ENCODE measurements around the gene RERE.
"Not testable (repeated sequence)": the region's sequence is repeated elsewhere in the genome, so short reads cannot be mapped to it uniquely, and the experiment has no call there.

RERE gene

DNA sequence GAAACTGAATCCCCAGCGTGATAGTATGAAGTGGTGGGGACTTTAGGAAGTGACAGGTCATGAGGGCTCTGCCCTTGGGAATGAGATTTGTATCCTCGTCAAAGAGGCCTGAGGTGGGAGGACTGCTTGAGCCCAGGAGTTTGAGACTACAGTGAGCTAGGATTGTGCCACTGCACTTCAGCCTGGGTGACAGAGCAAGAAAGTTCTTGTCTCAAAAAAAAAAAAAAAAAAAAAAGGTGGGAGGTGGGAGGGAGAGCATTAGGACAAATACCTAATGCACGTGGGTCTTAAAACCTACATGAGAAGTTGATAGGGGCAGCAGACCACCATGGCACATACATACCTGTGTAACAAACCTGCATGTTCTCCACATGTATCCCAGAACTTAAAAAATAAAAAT, 24.0 kb upstream of the RERE start:
- no peak for DNase-seq

DNA sequence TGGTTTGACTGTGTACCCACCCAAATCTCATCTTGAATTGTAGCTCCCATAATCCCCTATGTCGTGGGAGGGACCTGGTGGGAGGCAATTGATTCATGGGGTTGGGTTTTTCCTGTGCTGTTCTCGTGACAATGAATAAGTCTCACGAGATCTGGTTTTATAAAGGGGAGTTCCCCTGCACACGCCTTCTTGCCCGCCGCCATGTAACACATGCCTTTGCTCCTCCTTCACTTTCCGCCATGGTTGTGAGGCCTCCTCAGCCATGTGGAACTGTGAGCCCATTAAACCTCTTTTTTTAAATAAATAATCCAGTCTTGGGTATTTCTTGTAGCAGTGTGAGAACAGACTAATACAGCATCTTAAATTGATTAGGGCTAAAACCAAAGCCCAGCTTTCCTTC, 22.6 kb upstream of the RERE start:
- no peak for DNase-seq

DNA sequence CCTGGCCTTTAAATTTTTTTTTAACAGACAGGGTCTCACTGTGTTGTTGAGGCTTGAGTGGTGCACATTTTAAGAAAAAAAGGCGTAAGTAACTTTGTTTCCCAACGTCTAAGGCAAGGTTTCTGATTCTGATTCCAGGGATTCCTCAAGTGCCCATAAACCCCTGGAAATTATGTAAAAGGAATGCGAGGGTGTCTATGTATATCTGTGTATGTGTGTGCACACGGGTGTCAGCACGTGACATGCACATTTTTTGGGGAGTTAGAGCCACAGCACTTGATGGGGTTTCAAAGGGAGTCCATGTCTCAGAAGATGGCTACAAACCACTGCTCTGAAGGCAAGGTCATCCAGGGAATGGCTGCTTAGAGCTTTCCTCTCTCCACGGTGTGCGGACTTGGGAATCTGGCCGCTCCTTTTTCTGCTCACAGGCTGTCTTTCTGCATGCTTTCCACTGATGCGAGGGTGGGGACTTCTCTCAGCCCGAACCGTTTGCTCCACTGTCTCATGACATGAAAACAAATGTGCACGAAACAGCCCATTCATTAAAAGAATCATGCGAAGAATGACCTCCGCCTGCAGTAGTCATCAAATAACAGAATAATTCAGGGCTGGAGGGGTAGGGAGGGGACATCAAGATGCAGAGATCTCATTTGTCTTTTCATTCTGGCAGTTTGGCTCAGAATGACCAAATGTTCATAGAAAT, 18.7 kb upstream of the RERE start:
- DNase-seq, result no peak

DNA sequence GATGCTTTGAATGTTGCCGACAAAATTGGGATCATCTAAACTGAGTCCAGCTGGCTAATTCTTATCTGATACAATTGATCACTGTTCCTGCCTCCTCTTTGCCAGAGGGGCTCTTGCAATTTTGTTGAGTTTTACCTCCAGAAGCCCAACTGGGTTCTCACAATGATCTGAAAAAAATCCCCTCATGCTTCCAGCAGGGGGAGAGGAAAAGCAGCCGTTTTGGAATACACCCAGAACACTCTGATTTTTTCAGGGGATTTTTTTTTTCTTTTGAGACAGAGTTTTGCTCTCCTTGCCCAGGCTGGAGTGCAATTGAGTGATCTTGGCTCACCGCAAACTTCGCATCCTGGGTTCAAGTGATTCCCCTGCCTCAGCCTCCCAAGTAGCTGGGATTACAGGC, 13.9 kb upstream of the RERE start:
- no peak for DNase-seq

DNA sequence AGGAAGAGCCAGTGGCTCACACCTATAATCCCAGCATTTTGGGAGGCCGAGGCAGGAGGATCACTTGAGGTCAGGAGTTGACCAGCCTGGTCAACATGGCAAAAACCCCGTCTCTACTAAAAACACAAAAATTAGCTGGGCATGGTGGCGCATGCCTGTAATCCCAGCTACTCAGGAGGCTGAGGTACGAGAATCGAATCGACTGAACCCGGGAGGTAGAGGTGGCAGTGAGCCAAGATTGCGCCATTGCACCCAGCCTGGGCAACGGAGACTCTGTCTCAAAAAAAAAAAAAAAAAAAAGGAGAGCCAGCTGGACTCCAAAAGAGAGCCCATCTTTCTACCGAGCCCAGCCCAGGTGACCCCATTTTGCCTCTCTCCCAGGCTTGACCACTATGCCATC, 13.3 kb upstream of the RERE start:
- not testable (repeated sequence) for DNase-seq

DNA sequence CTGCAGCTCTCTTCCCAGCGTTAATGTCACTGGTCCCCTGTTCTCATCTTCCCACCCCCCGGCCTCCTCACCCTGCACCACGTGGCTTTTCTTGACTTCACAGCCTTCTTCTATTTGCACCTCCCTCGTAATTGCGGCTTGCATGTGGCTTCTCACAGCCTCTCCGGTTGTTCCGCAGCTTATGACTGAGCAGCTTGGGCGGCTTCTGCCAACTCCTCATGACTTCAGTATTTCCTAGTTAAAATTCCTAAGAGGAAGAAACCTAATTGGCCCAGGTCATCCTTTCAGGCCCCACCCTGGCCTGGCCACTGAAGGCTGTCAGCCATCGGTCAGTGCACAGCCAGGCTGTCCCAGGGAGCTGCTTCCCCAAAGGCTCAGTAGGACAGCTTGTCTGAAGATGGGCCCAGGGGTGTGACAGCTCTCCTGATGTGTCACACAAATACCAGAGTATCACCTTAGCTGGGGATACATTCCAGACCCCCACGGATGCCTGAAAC, 8.6 kb upstream of the RERE start:
- no peak for DNase-seq

DNA sequence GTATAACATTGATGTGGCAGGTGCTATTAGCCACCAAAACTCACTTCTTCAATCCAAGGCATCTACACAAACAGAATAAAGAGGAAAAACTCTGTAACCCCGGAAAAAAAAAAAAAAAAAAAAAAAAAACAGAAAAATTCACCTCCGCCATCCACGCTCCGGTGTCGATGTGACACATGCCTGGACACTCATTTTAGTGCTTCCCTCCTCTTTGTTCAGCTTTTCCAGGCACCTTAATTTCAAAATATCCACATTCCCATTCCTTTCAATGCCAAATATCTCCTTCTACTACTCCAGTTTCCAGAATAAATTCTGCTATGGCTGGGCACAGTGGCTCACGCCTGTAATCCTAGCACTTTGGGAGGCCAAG, 5.8 kb upstream of the RERE start:
- DNase-seq, result no peak

DNA sequence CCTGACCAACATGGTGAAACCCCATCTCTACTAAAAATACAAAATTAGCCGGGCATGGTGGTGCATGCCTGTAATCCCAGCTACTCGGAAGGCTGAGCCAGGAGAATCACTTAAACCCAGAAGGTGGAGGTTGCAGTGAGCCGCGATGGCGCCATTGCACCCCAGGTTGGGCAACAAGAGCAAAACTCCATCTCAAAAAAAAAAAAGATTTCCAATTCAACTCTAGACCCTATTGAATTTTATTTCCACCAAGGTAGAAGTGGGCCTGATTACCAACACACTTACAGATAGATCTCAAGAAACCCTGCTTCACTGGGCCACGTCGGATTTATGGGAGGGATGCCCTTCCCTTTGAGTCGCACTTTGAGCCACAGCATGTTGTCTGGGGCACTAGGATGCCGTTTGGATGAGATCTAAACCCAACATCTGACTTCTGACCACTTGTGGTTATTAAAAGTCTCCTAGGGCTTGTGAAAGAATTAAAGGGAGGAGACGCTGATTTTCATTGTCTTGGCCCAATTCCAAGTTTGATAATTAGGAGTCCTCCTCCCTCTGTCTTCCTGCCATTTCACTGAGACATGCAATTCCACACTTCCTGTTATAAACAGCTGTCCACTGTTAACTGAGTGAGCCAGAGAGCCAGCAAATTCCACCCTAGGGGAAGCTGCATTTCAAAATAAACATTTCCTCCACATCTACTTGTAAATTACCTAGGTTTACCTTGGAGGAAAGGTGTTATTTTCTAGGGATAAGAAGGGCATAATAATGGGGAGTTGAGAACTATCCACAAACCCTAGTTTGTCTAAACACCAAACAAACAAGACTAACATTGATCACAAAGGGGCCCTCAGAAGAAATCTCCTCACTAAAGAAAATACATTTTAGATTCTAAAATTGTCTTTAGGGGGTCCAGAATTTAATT, 5.2 kb upstream of the RERE start:
- peak; percentile 89 for DNase-seq

DNA sequence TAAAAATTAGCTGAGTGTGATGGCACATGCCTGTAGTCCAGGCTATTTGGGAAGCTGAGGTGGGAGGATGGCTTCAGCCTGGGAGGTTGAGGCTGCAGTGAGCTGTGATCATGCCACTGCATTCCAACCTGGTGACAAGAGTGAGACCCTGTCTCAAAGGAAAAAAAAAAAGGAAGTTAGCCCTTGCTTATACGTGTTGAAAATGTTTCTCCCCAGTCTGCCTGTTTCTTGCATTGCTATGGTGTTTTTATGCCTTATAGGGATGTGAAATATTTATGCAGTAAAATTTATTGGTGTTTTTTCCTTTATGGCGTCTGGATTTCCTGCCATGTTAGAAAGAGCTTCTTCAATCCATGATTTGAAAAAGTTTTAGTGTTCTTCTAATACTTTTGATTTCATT, 3.6 kb upstream of the RERE start:
- DNase-seq, result no peak

DNA sequence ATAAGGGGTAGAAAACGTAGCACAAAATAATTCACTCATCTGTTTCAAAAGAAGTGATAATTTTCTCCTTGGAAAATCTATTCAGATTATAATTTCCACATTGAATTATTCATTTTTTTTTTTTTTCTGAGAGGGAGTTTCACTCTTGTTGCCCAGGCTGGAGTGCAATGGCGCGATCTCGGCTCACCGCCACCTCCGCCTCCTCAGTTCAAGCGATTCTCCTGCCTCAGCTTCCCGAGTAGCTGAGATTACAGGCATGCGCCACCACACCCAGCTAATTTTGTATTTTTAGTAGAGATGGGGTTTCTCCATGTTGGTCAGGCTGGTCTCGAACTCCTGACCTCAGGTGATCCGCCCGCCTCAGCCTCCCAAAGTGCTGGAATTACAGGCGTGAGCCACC, 1.3 kb upstream of the RERE start:
- not testable (repeated sequence) for DNase-seq

DNA sequence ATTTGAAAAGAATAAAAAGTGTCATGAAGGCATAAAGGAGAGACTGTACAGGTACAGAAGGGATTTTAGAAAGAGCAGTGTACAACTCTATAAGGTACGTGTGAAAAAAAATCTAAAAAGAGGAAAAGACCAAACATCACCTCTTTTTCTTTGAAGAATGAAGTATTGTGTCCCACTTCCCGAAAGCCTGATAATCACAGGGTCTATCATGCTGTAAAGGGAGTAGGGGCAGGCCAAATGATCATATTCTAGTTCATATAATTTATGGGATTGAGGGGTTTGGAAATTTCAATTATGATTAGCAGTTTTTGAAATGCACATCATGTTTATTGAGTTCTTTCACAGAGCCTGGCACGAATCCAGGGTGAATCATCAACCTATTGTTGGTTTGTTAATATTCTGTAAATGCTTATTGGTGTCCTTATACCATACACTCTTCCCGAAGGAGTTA, 910 bp upstream of the RERE start:
- peak; percentile 72 for DNase-seq

DNA sequence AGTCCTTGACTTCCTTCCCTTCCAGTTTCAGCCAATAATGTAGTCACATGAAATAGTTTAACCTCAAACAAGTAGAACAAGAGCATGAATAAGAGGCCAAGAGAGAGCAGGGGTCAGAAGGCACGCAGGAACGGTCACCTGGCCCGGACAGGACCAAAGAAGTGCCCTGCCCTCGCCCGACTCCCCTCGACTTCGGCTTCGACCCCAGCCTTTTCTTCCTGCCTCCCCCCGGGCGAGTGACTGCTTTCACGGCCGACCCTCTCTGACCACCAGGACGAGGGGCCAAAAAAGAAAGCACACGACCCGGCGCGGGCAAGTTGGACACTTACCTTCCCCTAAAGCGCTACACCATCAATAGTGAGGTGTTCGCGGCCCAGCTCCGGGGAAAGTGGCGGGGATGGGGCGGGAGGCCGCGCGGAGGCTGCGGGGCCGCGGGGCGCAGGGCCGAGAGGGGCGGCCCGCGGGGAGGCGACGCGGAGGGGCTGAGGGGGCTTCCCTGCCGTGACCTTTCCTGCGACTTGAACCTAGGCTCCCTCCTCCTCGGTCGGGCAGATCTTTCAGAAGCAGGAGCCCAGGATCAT, 519 bp downstream of the RERE start:
- no peak for DNase-seq

DNA sequence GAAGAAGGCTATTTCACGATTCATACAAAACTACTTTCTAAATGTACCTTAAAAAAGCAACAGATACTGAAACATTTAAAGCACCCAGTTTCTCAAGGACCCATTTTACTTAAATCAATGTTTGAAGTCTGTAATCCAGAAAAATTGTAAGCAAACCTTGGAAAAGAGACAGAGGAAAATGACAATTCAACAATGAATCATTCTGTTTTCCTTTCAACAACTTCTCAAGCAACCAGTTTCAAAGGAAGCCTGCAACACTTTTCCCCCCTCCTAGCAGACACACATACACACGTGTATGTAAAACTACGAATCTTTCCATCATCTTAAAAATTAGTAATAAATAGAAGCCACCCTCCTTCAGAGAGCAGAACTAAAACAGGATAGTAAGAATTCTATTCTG, 1.2 kb downstream of the RERE start:
- DNase-seq, result no peak

DNA sequence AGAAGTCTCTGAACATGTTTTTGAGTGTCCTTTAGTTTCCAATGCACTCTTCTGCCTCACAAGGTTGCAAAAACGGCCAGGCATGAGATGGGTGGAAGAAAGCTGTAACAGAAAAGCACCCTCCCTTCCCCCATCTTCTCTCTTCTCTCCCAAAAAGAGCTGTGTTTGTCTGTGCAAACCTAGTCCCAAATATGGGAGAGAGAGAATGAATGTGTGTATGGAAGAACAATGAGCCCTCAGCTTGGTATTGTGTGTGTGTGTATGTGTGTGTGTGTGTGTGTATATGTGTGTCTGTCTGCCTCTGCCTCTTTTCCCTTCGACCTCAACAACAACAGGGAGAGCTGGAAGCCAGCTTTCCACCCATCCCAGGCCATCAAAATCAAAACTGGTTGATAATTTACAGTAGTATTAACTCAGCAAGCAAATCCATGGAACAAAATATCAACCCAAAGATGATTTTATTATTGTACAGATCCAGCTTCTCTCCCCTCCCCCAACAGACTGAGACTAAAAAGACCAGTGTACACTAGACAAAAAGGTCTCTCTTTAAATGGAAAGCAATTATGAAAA, 1.8 kb downstream of the RERE start:
- DNase-seq, result no peak

DNA sequence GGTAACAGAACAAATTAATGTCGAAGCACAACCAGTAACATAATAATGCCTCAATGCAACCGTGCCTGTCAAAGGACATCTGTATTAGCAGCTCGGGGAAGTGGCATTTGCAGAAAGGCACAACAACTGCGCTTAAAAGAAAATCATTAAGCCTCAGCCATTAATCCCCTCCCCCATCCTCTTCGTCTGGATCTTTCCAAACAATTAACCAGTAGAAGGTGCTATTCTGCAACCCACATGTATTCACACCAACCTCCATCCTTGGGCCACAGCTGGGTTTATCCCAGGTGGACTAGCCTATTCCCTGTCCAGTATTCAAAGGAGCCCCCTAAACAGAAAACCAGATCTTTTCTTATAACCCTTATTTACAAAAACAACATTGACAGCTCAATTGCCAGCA, 2.6 kb downstream of the RERE start:
- DNase-seq, result no peak

DNA sequence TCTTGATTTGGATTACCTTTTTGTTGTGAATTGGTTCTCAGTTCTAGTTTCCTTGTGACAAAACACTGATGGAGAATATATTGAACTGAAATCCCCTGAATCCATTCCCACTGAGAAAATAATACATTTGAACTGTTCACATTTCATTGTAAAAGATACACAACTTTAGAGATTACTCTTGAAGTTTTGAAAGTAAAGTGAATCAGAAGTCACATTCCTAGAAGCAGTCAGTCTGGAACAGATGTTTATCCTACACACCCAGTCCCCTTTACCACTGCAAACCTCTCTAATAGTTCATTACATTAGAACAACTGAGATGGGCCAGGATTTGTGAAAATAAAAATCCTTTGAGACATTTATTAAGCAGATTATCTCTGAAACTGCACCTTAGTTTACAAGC, 3.4 kb downstream of the RERE start:
- no peak for DNase-seq

DNA sequence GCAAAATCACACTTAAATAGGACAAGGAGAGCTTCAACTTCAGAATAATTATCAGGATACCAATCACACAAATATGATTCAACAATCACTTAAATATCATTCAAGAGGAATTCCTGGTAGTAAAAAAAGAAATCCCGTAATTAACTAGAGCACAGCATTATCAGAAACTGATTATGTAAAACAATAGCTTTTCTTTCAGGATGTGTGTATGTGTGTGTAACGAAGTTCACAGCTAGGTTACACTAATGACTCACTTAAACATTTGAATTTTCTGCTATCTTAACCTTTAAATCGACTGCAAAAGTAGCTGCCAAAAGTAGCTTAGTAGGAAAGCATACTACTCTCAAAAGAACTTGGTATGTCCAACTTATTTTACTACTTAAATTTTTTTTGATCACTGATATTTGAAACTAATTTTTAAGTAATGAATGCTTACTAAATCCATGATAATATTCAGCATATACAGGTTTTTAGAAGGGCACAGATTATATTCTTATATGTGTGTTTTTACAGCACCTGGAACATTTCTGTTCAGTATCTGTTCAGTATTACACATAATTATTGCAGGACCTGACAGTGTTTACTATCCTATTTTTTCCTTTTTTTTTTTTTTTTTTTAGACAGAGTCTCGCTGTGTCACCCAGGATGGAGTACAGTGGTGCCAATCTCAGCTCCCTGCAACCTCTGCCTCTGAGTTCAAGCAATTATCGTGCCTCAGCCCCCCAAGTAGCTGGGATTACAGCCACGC, 4.2 kb downstream of the RERE start:
- no peak for DNase-seq

DNA sequence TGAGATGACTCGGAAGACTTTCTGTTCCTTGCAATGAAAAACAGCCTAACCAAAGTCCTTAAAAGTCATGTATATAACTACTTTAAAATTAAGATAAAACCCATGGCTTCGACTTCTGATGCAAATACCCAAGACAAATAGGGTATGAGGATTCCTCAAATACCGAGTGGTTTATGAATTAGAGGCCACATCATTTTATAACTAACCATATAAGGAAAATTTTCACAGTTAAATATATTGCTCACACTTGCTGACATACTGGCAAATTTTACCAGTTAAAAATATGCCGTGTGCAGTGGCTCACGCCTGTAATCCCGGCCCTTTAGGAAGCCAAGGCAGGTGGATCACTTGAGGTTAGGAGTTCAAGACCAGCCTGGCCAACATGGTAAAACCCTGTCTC, 5.4 kb downstream of the RERE start:
- DNase-seq, result no peak

DNA sequence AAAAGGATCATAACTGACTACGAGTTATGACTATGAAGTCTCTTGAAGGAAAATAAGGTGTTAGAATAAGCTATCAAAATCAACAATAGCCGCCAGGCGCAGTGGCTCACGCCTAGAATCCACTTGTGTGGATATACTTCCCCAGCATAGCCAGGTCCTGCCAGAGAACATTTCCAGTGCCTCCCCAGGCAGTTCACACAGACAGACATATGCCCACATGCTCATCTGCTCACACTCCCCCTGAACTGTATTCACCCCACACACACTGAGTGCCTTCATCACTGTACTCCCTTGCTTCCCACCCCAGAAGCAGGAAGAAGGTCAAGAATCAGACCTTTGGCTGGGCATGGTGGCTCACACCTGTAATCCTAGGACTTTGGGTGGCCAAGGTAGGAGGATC, 6.5 kb downstream of the RERE start:
- no peak for DNase-seq

DNA sequence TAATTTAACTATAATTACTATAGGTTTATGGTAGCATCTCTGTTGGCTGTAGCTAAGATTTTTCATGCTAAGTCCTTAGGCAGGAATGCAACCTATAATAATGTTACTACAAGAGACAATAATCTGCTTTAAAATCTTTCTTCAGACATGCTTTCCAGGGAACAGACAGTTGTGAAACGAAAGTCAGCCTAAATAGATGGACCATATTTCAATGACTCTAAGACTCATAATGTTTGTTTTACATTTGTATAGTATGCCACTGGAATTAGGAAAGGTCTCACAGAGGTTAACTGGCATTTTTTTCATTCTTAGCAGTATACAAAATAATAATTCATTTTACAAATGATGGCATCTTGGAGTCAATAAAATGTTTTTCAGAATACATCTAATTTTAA, 8.1 kb downstream of the RERE start:
- DNase-seq, result no peak

DNA sequence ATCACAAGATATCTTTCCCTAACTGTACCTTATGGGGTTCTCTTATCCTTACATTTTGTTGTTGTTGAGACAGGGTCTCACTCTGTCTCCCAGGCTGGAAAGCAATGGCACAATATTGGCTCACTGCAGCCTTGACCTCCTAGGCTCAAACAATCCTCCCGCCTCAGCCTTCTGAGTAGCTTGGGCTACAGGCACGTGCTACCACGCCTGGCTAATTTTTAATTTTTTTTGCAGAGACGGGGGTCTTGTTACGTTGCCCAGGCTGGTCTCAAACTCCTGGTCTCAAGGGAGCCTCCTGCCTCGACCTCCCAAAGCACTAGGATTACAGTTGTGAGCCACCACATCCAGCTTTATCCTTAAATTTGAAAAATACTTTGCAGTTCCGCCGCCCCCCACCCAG, 10.4 kb downstream of the RERE start:
- DNase-seq, result no peak

DNA sequence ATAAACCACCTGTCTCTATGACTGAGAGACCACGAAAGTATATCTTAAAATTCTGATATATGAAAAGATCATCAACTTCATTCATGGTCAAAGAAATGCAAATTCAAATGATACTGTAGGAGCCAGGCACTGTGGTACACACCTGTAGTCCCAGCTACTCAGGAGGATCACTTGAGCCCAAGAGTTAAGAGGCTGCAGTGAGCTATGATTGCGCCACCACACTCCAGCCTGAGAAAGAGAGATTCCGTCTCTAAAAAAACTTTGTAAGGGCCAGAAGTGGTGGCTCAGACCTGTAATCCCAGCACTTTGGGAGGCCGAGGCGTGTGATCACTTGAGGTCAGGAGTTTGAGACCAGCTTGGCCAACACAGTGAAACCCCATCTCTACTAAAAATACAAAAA, 17.0 kb downstream of the RERE start:
- no peak for DNase-seq

DNA sequence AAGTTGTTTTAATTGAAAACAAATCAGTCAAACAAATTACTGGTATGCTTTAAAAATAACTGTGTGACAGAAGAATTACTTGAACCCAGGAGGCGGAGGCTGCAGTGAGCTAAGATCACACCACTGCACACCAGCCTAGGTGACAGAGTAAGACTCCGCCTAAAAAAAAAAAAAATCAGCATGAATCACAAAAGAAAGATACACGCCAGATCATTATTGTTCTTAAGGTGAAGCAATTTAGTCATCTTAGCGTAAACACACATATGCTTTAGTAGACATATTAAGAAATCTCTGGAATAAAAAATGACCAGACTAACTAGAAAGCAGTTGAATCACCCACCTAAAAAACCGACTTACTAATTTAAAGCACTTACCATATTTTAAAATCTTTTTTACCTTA, 20.2 kb downstream of the RERE start:
- DNase-seq, result no peak
